Activated CD4-positive, alpha-beta T cell treated with anti-CD3 and anti-CD28 coated beads, Interleukin-2, amount 10 ng/mL, durations not matched to agents 24 days and 14 days (primary cell): ENCODE results near the gene KPNA5. TPM values are rescaled to one million over a fixed set of nuclear protein-coding genes. Genes with fewer than 3 reads are reported as not detected.
"Not testable (repeated sequence)": the region's sequence is repeated elsewhere in the genome, so short reads cannot be mapped to it uniquely, and the experiment has no call there.

Source experiments
- DNase-seq: peaks from one replicate; pipeline ENCODE4 v3.0.0; 2022
- H3K27ac Mint-ChIP-seq: one replicate; pipeline ENCODE4 v1.8.0; 2022; ENCODE audit warnings: mild to moderate bottlenecking, mixed read lengths
- H3K27me3 Mint-ChIP-seq: one replicate; pipeline ENCODE4 v1.8.0; 2022; ENCODE audit warnings: mixed read lengths
- H3K36me3 Mint-ChIP-seq: one replicate; pipeline ENCODE4 v1.8.0; 2022; ENCODE audit warnings: low read depth, mild to moderate bottlenecking, mixed read lengths
- H3K4me1 Mint-ChIP-seq: one replicate; pipeline ENCODE4 v1.8.0; 2021; ENCODE audit warnings: mixed read lengths
- H3K4me3 Mint-ChIP-seq: one replicate; pipeline ENCODE4 v1.8.0; 2022; ENCODE audit warnings: mild to moderate bottlenecking, moderate library complexity, mixed read lengths
- H3K9me3 Mint-ChIP-seq: one replicate; pipeline ENCODE4 v1.8.0; 2021; ENCODE audit warnings: mixed read lengths
- intact Hi-C: fragments of 100-400 bp; cut with micrococcal nuclease; formaldehyde crosslinking; loops from one replicate; pipeline ENCODE4 v1.15.1; 2023
- total RNA-seq: library from RNA; stranded (reverse); gene quantifications from 2 replicates; pipeline ENCODE4 v1.2.3, GENCODE V29; 2022

The KPNA5 gene
- total RNA-seq, 1 donor from 2014 or later, result 7.2 TPM

GRCh38 chr6:116676021-116676420, 5.0 kb upstream of the KPNA5 start:
- Mint-ChIP-seq H3K4me1 (peaks cover 6% of the 10 kb centered on the region), H3K36me3 (no peaks in the 10 kb centered on the region), H3K9me3 (no peaks in the 10 kb centered on the region), H3K4me3 (no peak overlapping the region), H3K27ac (no peak overlapping the region), H3K27me3 (peaks cover 20% of the 10 kb centered on the region)
- intact Hi-C loops, result no loop called here
- DNase-seq, result no peak

GRCh38 chr6:116682334-116682712, 1.3 kb downstream of the KPNA5 start:
- peaks cover 39% of the 10 kb centered on the region for H3K4me1 Mint-ChIP-seq
- H3K4me3 Mint-ChIP-seq, result peak overlapping the region; percentile 99
- intact Hi-C loops, result loop anchor here (5.0 kb wide), 1 partner anchor 920 kb away; the partner anchor contains the start of gene GOPC
- peak overlapping the region; percentile 83 for H3K27ac Mint-ChIP-seq
- peaks cover 30% of the 10 kb centered on the region for H3K36me3 Mint-ChIP-seq
- DNase-seq, result peak; percentile 77
- no peaks in the 10 kb centered on the region for H3K27me3 Mint-ChIP-seq
- H3K9me3 Mint-ChIP-seq, result peaks cover 5% of the 10 kb centered on the region

- intact Hi-C loops, result no loop called here
- H3K4me3 Mint-ChIP-seq, result no peak overlapping the region
- H3K4me1 Mint-ChIP-seq, result peaks cover 41% of the 10 kb centered on the region
- DNase-seq, result no peak
- H3K27ac Mint-ChIP-seq, result no peak overlapping the region
- no peaks in the 10 kb centered on the region for H3K27me3 Mint-ChIP-seq
- H3K36me3 Mint-ChIP-seq, result peaks cover 38% of the 10 kb centered on the region
- H3K9me3 Mint-ChIP-seq, result peaks cover 5% of the 10 kb centered on the region
Observed at GRCh38 chr6:116685437-116685993, 4.5 kb downstream of the KPNA5 start.

GRCh38 chr6:116686475-116687101, 5.6 kb downstream of the KPNA5 start:
- peak; percentile 8 for DNase-seq
- H3K9me3 Mint-ChIP-seq, H3K27me3 Mint-ChIP-seq, intact Hi-C loops, H3K27ac Mint-ChIP-seq, H3K4me3 Mint-ChIP-seq: not testable (repeated sequence)
- peaks cover 39% of the 10 kb centered on the region for H3K4me1 Mint-ChIP-seq
- H3K36me3 Mint-ChIP-seq, result peaks cover 41% of the 10 kb centered on the region

GRCh38 chr6:116691154-116691553, 10.1 kb downstream of the KPNA5 start:
- H3K36me3 Mint-ChIP-seq, result peaks cover 35% of the 10 kb centered on the region
- H3K4me3 Mint-ChIP-seq, result no peak overlapping the region
- intact Hi-C loops, result no loop called here
- peaks cover 30% of the 10 kb centered on the region for H3K4me1 Mint-ChIP-seq
- H3K27ac Mint-ChIP-seq, result no peak overlapping the region
- peaks cover 4% of the 10 kb centered on the region for H3K9me3 Mint-ChIP-seq
- peak; percentile 9 for DNase-seq
- no peaks in the 10 kb centered on the region for H3K27me3 Mint-ChIP-seq

- DNase-seq, intact Hi-C loops, H3K9me3 Mint-ChIP-seq, H3K27ac Mint-ChIP-seq, H3K4me3 Mint-ChIP-seq, H3K27me3 Mint-ChIP-seq: not testable (repeated sequence)
- H3K4me1 Mint-ChIP-seq, result peaks cover 21% of the 10 kb centered on the region
- H3K36me3 Mint-ChIP-seq, result peaks cover 26% of the 10 kb centered on the region
Observed at GRCh38 chr6:116692873-116693272, 11.9 kb downstream of the KPNA5 start.

GRCh38 chr6:116693275-116693674, 12.3 kb downstream of the KPNA5 start:
- H3K4me3 Mint-ChIP-seq, intact Hi-C loops, H3K27me3 Mint-ChIP-seq, H3K27ac Mint-ChIP-seq, H3K9me3 Mint-ChIP-seq, DNase-seq: not testable (repeated sequence)
- peaks cover 21% of the 10 kb centered on the region for H3K4me1 Mint-ChIP-seq
- H3K36me3 Mint-ChIP-seq, result peaks cover 26% of the 10 kb centered on the region

- Mint-ChIP-seq H3K27ac (no peak overlapping the region), H3K4me3 (no peak overlapping the region), H3K27me3 (no peaks in the 10 kb centered on the region), H3K4me1 (peaks cover 20% of the 10 kb centered on the region), H3K9me3 (peaks cover 4% of the 10 kb centered on the region), H3K36me3 (peaks cover 32% of the 10 kb centered on the region)
- intact Hi-C loops, result loop anchor here (1.0 kb wide), 2 partner anchors 14 to 27 kb away; partner anchors contain the start of genes KPNA5 and ZUP1
- DNase-seq, result peak; percentile 55
Observed at GRCh38 chr6:116695401-116695800, 14.4 kb downstream of the KPNA5 start.

GRCh38 chr6:116697480-116697879, 16.5 kb downstream of the KPNA5 start:
- no peak for DNase-seq
- Mint-ChIP-seq H3K4me1 (peaks cover 20% of the 10 kb centered on the region), H3K4me3 (no peak overlapping the region), H3K36me3 (peaks cover 36% of the 10 kb centered on the region), H3K9me3 (peaks cover 4% of the 10 kb centered on the region), H3K27me3 (no peaks in the 10 kb centered on the region), H3K27ac (no peak overlapping the region)
- intact Hi-C loops, result no loop called here

- H3K27ac Mint-ChIP-seq, H3K9me3 Mint-ChIP-seq, intact Hi-C loops, H3K4me3 Mint-ChIP-seq, H3K4me1 Mint-ChIP-seq, H3K27me3 Mint-ChIP-seq, DNase-seq: not testable (repeated sequence)
- peaks cover 31% of the 10 kb centered on the region for H3K36me3 Mint-ChIP-seq
Observed at GRCh38 chr6:116703888-116704287, 22.9 kb downstream of the KPNA5 start.

- H3K36me3 Mint-ChIP-seq, result peaks cover 25% of the 10 kb centered on the region
- no peaks in the 10 kb centered on the region for H3K4me1 Mint-ChIP-seq
- no peak overlapping the region for H3K4me3 Mint-ChIP-seq
- DNase-seq, result no peak
- H3K9me3 Mint-ChIP-seq, result no peaks in the 10 kb centered on the region
- intact Hi-C loops, result no loop called here
- no peaks in the 10 kb centered on the region for H3K27me3 Mint-ChIP-seq
- H3K27ac Mint-ChIP-seq, result no peak overlapping the region
Observed at GRCh38 chr6:116705917-116706316, 24.9 kb downstream of the KPNA5 start.

- peak overlapping the region; percentile 23 for H3K27ac Mint-ChIP-seq
- no peaks in the 10 kb centered on the region for H3K27me3 Mint-ChIP-seq
- H3K4me3 Mint-ChIP-seq, result no peak overlapping the region
- H3K4me1 Mint-ChIP-seq, result peaks cover 8% of the 10 kb centered on the region
- peaks cover 49% of the 10 kb centered on the region for H3K36me3 Mint-ChIP-seq
- H3K9me3 Mint-ChIP-seq, result no peaks in the 10 kb centered on the region
- no peak for DNase-seq
- intact Hi-C loops, result no loop called here
Observed at GRCh38 chr6:116714296-116714695, 33.3 kb downstream of the KPNA5 start.

GRCh38 chr6:116714761-116715160, 33.8 kb downstream of the KPNA5 start:
- H3K9me3 Mint-ChIP-seq, result no peaks in the 10 kb centered on the region
- H3K27me3 Mint-ChIP-seq, result no peaks in the 10 kb centered on the region
- intact Hi-C loops, result no loop called here
- peaks cover 47% of the 10 kb centered on the region for H3K36me3 Mint-ChIP-seq
- H3K27ac Mint-ChIP-seq, result no peak overlapping the region
- no peak for DNase-seq
- no peak overlapping the region for H3K4me3 Mint-ChIP-seq
- peaks cover 8% of the 10 kb centered on the region for H3K4me1 Mint-ChIP-seq

GRCh38 chr6:116726947-116727346, 45.9 kb downstream of the KPNA5 start:
- no peaks in the 10 kb centered on the region for H3K9me3 Mint-ChIP-seq
- peaks cover 37% of the 10 kb centered on the region for H3K36me3 Mint-ChIP-seq
- intact Hi-C loops, result no loop called here
- no peak overlapping the region for H3K4me3 Mint-ChIP-seq
- H3K27me3 Mint-ChIP-seq, result no peaks in the 10 kb centered on the region
- no peak overlapping the region for H3K27ac Mint-ChIP-seq
- DNase-seq, result no peak
- H3K4me1 Mint-ChIP-seq, result no peaks in the 10 kb centered on the region

GRCh38 chr6:116730513-116730912, 49.5 kb downstream of the KPNA5 start:
- no peaks in the 10 kb centered on the region for H3K4me1 Mint-ChIP-seq
- H3K4me3 Mint-ChIP-seq, result no peak overlapping the region
- H3K36me3 Mint-ChIP-seq, result peaks cover 29% of the 10 kb centered on the region
- intact Hi-C loops, result no loop called here
- no peaks in the 10 kb centered on the region for H3K27me3 Mint-ChIP-seq
- no peak overlapping the region for H3K27ac Mint-ChIP-seq
- H3K9me3 Mint-ChIP-seq, result no peaks in the 10 kb centered on the region
- no peak for DNase-seq
